ENCODE measurements around the gene LSM12. TPM values are rescaled to one million over a fixed set of nuclear protein-coding genes. Genes with fewer than 3 reads are reported as not detected.

Gene LSM12
- total RNA-seq, 1 experiment from 2014 or later, result 30.9 TPM

DNA sequence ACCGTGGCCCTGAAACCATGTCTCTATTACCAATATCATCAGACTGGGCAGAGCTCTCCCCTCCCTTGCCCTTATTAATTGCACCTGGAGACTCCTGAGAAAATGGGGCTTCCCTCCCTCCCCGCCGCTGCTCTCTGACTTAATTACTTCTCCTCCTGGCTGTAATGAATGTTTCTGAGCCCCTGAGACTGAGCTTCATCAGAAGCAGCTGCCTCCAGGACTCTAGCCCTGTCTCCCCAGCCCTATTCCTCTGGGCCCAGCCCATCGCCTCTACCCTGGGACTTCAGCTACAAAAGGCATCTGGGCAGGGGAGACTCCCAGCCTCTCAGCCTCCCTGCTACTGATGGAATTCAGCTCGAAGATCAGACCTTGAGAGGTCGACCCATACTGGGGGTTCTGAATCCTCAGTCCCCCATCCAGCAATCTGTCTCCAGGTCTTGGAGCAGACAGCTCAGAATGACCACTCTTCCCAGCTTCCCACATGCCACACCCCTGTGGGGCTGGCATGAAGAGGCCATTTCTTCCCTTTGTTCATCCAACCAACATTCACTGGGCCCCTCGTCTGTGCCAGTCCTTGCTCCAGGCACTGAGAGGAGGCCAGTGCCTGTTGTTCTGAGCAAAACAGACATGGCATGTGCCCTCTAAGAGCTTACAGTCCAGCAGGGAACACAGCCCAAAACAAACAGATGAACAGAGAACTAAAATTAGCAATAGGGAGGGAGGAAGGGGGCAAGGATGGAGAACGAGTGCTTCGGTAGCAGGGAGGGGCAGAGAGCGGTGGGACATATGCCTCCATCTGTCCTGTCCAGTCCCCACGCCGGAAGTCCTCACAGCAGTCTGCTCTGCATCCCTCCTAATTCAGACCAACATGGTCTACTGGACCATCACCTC, 79.1 kb downstream of the LSM12 start:
- DNase-seq (ENCODE audit: low read depth), result no peak

DNA sequence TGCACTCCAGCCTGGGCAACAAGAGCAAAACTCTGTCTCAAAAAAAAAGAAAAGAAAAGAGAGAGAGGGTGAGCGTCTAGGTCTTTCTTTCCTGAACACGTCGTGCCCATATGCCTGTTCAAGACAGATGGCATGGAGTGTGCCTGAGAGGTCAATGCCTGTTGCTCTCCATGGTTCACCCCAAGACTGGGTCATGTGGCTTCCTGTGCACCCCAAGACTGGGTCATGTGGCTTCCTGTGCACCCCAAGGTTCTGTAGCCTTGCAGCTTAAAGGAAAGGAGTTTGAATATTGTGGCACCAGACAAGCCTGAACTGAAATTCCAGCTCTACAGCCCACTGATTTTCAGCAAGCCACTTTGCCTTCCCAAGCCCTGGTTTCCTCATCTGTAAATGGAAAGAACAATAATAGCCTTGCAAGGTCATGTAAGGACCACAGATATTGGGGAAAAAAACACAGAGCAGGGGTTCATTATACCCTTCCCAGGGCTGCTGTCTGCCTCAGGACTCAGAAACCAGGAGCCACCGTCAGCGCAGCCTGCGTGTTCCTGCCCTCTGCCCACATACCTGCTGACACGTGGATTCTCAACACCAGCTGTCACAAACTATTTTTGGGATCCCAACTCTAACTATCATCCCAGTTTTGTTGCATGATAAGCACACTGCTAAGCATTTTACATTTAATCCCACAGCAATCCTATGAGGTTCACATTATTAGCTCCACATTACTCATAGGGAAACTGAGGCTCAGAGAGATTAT, 80.1 kb downstream of the LSM12 start:
- DNase-seq (ENCODE audit: low read depth), result no peak

DNA sequence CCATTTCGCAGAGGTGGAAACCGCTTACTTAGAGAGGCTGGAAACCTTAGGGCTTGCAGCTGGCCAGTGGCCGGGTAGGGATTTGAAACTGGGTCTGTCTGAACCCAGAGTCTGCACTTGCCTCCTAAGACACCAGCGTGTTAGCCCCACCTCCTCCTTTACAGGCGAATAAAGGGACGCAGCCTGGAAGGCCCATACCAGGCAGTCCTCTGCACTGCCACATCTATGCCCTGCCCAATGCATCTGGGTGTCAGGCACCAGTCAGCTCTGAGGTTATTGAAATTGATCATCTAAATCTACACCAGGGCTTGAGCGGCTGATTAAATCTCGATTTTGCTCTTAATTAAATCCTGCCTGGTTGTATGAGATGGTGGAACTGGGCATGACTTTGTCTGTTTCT, 82.0 kb downstream of the LSM12 start:
- DNase-seq (ENCODE audit: low read depth), result no peak

Other genes with a start within 250 kb of the LSM12 start
- gene MPP3, start 233.5 kb downstream of the LSM12 start, total RNA-seq (2014; rRNA removed; shearing (Covaris generic)), result 4.9 and 6.1 TPM in 2 replicates
- gene CD300LG, start 219.5 kb downstream of the LSM12 start, total RNA-seq (2014; rRNA removed; shearing (Covaris generic)), result not detected in 2 replicates
- 0.78 and 0.96 TPM in 2 replicates for gene MPP2, start 159.1 kb downstream of the LSM12 start, total RNA-seq (2014; rRNA removed; shearing (Covaris generic))
- not detected in 2 replicates for gene PPY, start 124.2 kb downstream of the LSM12 start, total RNA-seq (2014; rRNA removed; shearing (Covaris generic))
- gene PYY, start 112.7 kb downstream of the LSM12 start, total RNA-seq (2014; rRNA removed; shearing (Covaris generic)), result not detected in 2 replicates
- gene NAGS, start 62.0 kb downstream of the LSM12 start, total RNA-seq (2014; rRNA removed; shearing (Covaris generic)), result 1.8 and 3.3 TPM in 2 replicates
- 46.8 and 48.3 TPM in 2 replicates for gene TMEM101, start 51.7 kb downstream of the LSM12 start, total RNA-seq (2014; rRNA removed; shearing (Covaris generic))
- gene G6PC3, start 4.1 kb upstream of the LSM12 start, total RNA-seq (2014; rRNA removed; shearing (Covaris generic)), result 18.2 and 22.9 TPM in 2 replicates
- 14.3 and 19.9 TPM in 2 replicates for gene HDAC5, start 57.0 kb upstream of the LSM12 start, total RNA-seq (2014; rRNA removed; shearing (Covaris generic))
- gene HROB, start 75.3 kb upstream of the LSM12 start, total RNA-seq (2014; rRNA removed; shearing (Covaris generic)), result 7.3 and 9.9 TPM in 2 replicates
- not detected in 2 replicates for gene ASB16, start 104.0 kb upstream of the LSM12 start, total RNA-seq (2014; rRNA removed; shearing (Covaris generic))
- 19.4 and 25.0 TPM in 2 replicates for gene TMUB2, start 120.3 kb upstream of the LSM12 start, total RNA-seq (2014; rRNA removed; shearing (Covaris generic))
- 19.5 and 27.1 TPM in 2 replicates for gene ATXN7L3, start 133.2 kb upstream of the LSM12 start, total RNA-seq (2014; rRNA removed; shearing (Covaris generic))
- gene UBTF, start 153.0 kb upstream of the LSM12 start, total RNA-seq (2014; rRNA removed; shearing (Covaris generic)), result 40.4 and 41.1 TPM in 2 replicates
- not detected in 2 replicates for gene SLC4A1, start 201.5 kb upstream of the LSM12 start, total RNA-seq (2014; rRNA removed; shearing (Covaris generic))
- gene RUNDC3A, start 241.9 kb upstream of the LSM12 start, total RNA-seq (2014; rRNA removed; shearing (Covaris generic)), result 0.12 TPM in 1 of 2 replicates, not detected in the other